B cell (primary cell): ENCODE results near the gene GTF2A1.

Experiments
- EZH2 ChIP-seq: IDR thresholded peaks from 2 replicates; pipeline ENCODE4 v1.6.1; 2012; ENCODE audit warnings: borderline replicate concordance, low read depth, mild to moderate bottlenecking, moderate library complexity, low read length; ENCODE audit not compliant: insufficient read depth, poor library complexity, severe bottlenecking
- TF ChIP-seq, protein P1 (sequence below): fragments of 200-600 bp; IDR thresholded peaks from one replicate; pipeline ENCODE4 v1.8.0; 2022; ENCODE audit warnings: antibody characterized with exemption, mild to moderate bottlenecking

DNA sequence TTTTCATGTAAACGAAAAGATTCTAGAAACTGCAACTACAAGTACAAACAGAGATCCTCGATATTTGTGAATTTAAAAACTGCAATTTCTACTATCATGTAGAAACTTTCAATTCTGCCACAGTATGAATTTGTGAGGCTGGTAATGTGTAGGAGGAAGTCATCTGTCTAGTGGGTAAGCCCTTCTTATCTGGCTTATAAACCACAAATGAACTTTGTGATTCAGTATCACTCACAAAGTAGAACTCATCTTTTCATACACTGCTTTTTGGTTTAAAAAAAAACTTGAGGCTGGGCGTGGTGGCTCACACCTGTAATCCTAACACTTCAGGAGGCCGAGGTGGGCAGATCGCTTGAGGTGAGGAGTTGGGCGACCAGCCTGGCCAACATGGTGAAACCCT, 20.7 kb downstream of the GTF2A1 start:
- TF ChIP-seq EZH2: no peak
- TF ChIP-seq, protein P1, sequence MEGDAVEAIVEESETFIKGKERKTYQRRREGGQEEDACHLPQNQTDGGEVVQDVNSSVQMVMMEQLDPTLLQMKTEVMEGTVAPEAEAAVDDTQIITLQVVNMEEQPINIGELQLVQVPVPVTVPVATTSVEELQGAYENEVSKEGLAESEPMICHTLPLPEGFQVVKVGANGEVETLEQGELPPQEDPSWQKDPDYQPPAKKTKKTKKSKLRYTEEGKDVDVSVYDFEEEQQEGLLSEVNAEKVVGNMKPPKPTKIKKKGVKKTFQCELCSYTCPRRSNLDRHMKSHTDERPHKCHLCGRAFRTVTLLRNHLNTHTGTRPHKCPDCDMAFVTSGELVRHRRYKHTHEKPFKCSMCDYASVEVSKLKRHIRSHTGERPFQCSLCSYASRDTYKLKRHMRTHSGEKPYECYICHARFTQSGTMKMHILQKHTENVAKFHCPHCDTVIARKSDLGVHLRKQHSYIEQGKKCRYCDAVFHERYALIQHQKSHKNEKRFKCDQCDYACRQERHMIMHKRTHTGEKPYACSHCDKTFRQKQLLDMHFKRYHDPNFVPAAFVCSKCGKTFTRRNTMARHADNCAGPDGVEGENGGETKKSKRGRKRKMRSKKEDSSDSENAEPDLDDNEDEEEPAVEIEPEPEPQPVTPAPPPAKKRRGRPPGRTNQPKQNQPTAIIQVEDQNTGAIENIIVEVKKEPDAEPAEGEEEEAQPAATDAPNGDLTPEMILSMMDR: no peak
